Activated CD8-positive, alpha-beta T cell treated with anti-CD3 and anti-CD28 coated beads for 36 hours (primary cell): ENCODE results near the gene FSTL3. TPM values are rescaled to one million over a fixed set of nuclear protein-coding genes. Genes with fewer than 3 reads are reported as not detected.
"Not testable (repeated sequence)": the region's sequence is repeated elsewhere in the genome, so short reads cannot be mapped to it uniquely, and the experiment has no call there.

Experiments used
- ATAC-seq: fragments of 200-7000 bp; cut with Tn5 transposase; one replicate; pipeline ENCODE4 v1.10.0; 2021; ENCODE audit warnings: mild to moderate bottlenecking, moderate library complexity
- CTCF ChIA-PET: fragments of 350-600 bp; sonication (Branson Sonifier 250); formaldehyde crosslinking; loops from one replicate; lab custom pipeline; 2021; ENCODE audit warnings: antibody characterized with exemption; lab: Charles Lee
- POLR2A ChIA-PET: fragments of 350-600 bp; sonication (Branson Sonifier 250); formaldehyde crosslinking; loops from one replicate; lab custom pipeline; 2021; ENCODE audit warnings: antibody characterized with exemption; lab: Charles Lee
- DNase-seq: peaks from one replicate; pipeline ENCODE4 v3.0.0-alpha.2; 2020
- H3K27ac Mint-ChIP-seq: one replicate; pipeline ENCODE4 v1.8.0; 2021; ENCODE audit warnings: mild to moderate bottlenecking, mixed read lengths
- H3K27me3 Mint-ChIP-seq: one replicate; pipeline ENCODE4 v1.8.0; 2021; ENCODE audit warnings: mixed read lengths
- H3K36me3 Mint-ChIP-seq: one replicate; pipeline ENCODE4 v1.8.0; 2021; ENCODE audit warnings: low read depth, mixed read lengths
- H3K4me1 Mint-ChIP-seq: one replicate; pipeline ENCODE4 v1.8.0; 2021; ENCODE audit warnings: low read depth, mixed read lengths
- H3K4me3 Mint-ChIP-seq: one replicate; pipeline ENCODE4 v1.8.0; 2021; ENCODE audit warnings: mild to moderate bottlenecking, moderate library complexity, mixed read lengths
- H3K9me3 Mint-ChIP-seq: one replicate; pipeline ENCODE4 v1.8.0; 2021; ENCODE audit warnings: mixed read lengths
- intact Hi-C: fragments of 100-400 bp; cut with micrococcal nuclease; formaldehyde crosslinking; loops from one replicate; pipeline ENCODE4 v1.10.0; 2022
- total RNA-seq, 2 experiments: library from RNA; stranded (reverse); gene quantifications; one replicate each; pipeline ENCODE4 v1.2.3, GENCODE V29; 2021
- TF ChIP-seq, protein P1 (sequence below): fragments of 200-600 bp; IDR thresholded peaks from one replicate; pipeline ENCODE4 v1.8.0; 2022; ENCODE audit warnings: antibody characterized with exemption, mild to moderate bottlenecking

Gene FSTL3
- total RNA-seq, 2 experiments from 2014 or later: 12.3 TPM

DNA sequence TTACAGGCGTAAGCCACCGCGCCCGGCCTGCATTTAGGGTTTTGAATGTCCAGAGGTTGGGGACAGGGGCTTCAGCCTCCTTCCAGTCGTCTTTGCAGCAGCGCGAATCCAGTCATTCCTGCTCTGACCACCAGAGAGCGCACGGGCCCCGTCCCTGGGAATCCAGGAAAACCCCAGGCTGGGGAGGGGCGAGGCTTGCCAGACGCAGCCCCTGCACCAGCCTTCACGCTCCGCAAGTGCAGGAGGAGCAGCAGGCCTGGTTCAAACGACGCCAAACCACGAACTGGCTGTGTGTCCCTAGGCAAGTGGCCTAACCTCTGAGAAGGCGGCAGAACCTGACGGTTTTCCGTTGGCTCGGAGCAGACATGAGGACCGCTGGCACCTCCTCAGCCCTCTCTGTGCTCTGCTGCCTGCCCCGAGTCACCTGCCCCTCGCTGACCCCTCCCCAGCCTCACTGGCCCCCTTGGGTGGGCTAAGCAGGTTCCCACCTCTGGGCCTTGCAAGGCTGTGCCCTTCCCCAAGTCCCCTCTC is 11.2 kb upstream of the FSTL3 start:
- peaks cover 13% of the 10 kb centered on the region for H3K4me1 Mint-ChIP-seq

DNA sequence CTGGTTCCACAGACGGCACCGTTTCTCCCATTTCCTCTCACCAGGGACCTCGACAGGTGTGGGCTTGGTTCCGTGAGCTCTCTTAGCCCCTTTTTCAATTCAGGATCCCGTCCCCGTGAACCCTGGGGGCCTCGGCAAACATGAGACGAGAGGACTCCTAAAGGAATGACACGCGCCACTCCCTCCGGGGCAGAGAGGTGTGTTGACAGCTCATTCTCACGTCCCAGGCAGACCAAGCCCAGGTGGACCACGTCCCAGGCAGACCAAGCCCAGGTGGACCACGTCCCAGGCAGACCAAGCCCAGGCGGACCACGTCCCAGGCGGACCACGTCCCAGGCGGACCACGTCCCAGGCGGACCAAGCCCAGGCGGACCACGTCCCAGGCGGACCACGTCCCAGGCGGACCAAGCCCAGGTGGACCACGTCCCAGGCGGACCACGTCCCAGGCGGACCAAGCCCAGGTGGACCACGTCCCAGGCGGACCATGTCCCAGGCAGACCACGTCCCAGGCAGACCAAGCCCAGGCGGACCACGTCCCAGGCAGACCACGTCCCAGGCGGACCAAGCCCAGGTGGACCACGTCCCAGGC is 9.1 kb upstream of the FSTL3 start:
- H3K4me1 Mint-ChIP-seq, H3K27ac Mint-ChIP-seq, DNase-seq, H3K36me3 Mint-ChIP-seq, H3K4me3 Mint-ChIP-seq, intact Hi-C loops, H3K9me3 Mint-ChIP-seq, ATAC-seq, POLR2A ChIA-PET, H3K27me3 Mint-ChIP-seq: not testable (repeated sequence)
- CTCF ChIA-PET: interaction anchor here (1.0 to 1.6 kb wide), 3 partner anchors 14 to 67 kb away, joined by 3 to 4 read pairs (median 4); no protein-coding TSS in a partner anchor

More for the DNA sequence above, 11.2 kb upstream of the FSTL3 start:
- peak overlapping the region; percentile 63 for H3K27ac Mint-ChIP-seq
- intact Hi-C loops: loop anchor here (1.0 kb wide), 1 partner anchor 69 kb away; no protein-coding TSS in a partner anchor
- no peaks in the 10 kb centered on the region for H3K9me3 Mint-ChIP-seq
- peak overlapping the region; percentile 35 for H3K4me3 Mint-ChIP-seq
- TF ChIP-seq, protein P1, sequence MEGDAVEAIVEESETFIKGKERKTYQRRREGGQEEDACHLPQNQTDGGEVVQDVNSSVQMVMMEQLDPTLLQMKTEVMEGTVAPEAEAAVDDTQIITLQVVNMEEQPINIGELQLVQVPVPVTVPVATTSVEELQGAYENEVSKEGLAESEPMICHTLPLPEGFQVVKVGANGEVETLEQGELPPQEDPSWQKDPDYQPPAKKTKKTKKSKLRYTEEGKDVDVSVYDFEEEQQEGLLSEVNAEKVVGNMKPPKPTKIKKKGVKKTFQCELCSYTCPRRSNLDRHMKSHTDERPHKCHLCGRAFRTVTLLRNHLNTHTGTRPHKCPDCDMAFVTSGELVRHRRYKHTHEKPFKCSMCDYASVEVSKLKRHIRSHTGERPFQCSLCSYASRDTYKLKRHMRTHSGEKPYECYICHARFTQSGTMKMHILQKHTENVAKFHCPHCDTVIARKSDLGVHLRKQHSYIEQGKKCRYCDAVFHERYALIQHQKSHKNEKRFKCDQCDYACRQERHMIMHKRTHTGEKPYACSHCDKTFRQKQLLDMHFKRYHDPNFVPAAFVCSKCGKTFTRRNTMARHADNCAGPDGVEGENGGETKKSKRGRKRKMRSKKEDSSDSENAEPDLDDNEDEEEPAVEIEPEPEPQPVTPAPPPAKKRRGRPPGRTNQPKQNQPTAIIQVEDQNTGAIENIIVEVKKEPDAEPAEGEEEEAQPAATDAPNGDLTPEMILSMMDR: peak; percentile 98
- DNase-seq (peak; percentile 84), ATAC-seq (no peak)
- ChIA-PET CTCF (no interaction called here), POLR2A (no interaction called here)
- peaks cover 8% of the 10 kb centered on the region for H3K27me3 Mint-ChIP-seq
- peaks cover 16% of the 10 kb centered on the region for H3K36me3 Mint-ChIP-seq

DNA sequence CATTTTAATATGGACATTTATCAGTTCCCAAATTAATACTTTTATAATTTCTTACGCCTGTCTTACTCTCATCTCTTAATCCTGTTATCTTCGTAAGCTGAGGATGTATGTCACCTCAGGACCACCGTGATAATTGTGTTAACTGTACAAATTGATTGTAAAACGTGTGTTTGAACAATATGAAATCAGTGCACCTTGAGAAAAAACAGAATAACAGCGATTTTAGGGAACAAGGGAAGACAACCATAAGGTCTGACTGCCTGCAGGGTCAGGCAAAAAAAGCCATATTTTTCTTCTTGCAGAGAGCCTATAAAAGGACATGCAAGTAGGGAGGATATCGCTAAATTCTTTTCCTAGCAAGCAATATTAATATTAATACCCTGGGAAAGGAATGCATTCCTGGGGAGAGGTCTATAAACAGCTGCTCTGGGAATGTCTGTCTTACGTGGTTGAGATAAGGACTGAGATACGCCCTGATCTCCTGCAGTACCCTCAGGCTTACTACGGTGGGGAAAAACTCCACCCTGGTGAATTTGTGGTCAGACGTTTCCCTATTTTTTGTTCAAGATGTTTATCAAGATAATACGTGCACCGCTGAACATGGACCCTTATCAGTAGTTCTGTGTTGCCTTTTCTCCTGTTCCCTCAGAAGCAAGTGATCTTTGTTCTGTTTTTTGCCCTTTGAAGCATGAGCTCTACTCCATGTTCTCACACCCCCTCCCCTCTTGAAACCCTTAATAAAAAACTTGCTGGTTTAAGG is 7.3 kb upstream of the FSTL3 start:
- intact Hi-C loops, POLR2A ChIA-PET, H3K4me3 Mint-ChIP-seq, DNase-seq, H3K36me3 Mint-ChIP-seq, H3K27ac Mint-ChIP-seq, H3K9me3 Mint-ChIP-seq, ATAC-seq, H3K4me1 Mint-ChIP-seq: not testable (repeated sequence)
- CTCF ChIA-PET: interaction anchor here (1.0 to 2.4 kb wide), 2 partner anchors 65 to 69 kb away, joined by 5 to 10 read pairs; no protein-coding TSS in a partner anchor
- H3K27me3 Mint-ChIP-seq: peaks cover 11% of the 10 kb centered on the region

DNA sequence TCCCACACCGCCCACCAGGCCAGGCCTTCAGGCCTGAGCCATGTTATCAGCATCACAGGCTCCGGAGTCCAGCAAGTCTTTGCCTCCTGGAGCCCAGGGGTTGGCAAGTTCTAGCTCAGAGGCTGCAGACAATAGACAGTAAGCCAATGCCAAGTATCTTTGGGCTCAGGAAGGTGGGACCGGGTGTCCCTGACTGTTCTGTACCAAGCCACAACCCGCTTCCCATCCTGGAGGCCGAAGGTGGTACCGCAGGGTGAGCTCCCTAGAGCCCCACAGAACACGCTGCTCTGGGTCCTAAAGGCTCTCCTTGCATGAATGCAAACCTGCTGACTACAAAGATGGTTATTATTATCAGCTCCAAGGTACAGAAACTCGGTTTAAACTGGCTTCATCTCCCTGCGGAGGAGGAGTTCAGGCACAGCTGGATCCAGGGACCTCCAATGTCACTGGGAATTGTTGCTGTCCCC is 5.5 kb upstream of the FSTL3 start:
- intact Hi-C loops: no loop called here
- no peaks in the 10 kb centered on the region for H3K9me3 Mint-ChIP-seq
- TF ChIP-seq, protein P1: no peak
- DNase-seq (peak; percentile 35), ATAC-seq (no peak)
- ChIA-PET CTCF (interaction anchor here (1.2 to 2.4 kb wide), 2 partner anchors 9 to 63 kb away, joined by 8 to 10 read pairs; no protein-coding TSS in a partner anchor), POLR2A (interaction anchor here (1.0 kb wide), 1 partner anchor 9 kb away, joined by 3 read pairs; no protein-coding TSS in a partner anchor)
- no peaks in the 10 kb centered on the region for H3K36me3 Mint-ChIP-seq
- H3K4me1 Mint-ChIP-seq: peaks cover 2% of the 10 kb centered on the region
- H3K4me3 Mint-ChIP-seq: no peak overlapping the region
- peaks cover 21% of the 10 kb centered on the region for H3K27me3 Mint-ChIP-seq
- no peak overlapping the region for H3K27ac Mint-ChIP-seq

DNA sequence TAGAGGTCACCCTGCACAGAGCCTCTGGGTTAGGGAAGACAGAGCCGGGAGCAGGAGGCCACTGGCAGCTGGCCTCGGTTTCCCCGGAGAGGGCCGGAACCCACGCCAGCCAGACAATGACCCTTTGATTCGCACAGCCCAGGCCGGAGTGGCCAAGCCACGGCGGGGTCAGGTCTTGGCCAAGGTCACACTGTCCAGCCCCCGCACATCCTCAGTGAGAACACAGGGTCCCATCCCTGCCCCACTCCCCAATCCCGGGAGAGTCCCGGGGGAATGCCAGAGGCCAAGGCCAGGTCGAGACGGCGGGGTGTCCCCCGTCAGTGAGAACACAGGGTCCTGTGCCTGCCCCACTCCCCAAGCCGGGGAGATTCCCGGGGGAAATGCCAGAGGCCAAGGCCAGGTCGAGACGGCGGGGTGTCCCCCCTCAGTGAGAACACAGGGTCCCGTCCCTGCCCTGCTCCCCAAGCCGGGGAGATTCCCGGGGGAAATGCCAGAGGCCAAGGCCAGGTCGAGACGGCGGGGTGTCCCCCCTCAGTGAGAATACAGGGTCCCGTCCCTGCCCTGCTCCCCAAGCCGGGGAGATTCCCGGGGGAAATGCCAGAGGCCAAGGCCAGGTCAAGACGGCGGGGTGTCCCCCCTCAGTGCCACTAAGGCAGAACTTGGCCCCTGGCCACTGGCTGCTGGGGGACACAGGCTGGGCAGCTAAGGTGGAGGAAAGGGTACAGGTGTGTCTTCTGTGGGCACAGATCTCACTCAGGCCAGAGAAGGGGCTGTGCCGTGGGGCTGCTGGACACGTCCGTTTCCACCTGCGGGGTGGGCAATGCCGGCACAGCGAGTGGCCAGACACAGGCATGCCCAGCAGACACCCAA is 1.7 kb upstream of the FSTL3 start:
- H3K9me3 Mint-ChIP-seq: no peaks in the 10 kb centered on the region
- DNase-seq: no peak
- TF ChIP-seq, protein P1: no peak
- H3K4me3 Mint-ChIP-seq: no peak overlapping the region
- peaks cover 5% of the 10 kb centered on the region for H3K4me1 Mint-ChIP-seq
- intact Hi-C loops: no loop called here
- no peak for ATAC-seq
- no peaks in the 10 kb centered on the region for H3K36me3 Mint-ChIP-seq
- POLR2A ChIA-PET: interaction anchor here (0.7 to 1.7 kb wide), 2 partner anchors 11 to 20 kb away, joined by 3 to 7 read pairs; no protein-coding TSS in a partner anchor
- H3K27ac Mint-ChIP-seq: no peak overlapping the region
- H3K27me3 Mint-ChIP-seq: peaks cover 17% of the 10 kb centered on the region
- CTCF ChIA-PET: interaction anchor here (0.6 to 1.0 kb wide), 2 partner anchors 60 to 929 kb away, joined by 3 read pairs; no protein-coding TSS in a partner anchor
